Measurements from ENCODE around the gene HDGFL2.

The HDGFL2 gene
- 28.2 to 70.4 (median 41.9) reads per million in 9 experiments for total RNA-seq

GRCh38 chr19:4472174-4472974 lies at the start of gene HDGFL2:
Gene HDGFL2 (plus strand): TSS chr19:4472297. CDS start chr19:4472351, 54 bp downstream.
- H3K36me3 Mint-ChIP-seq (ENCODE audit: insufficient read depth), result peaks cover 5% of the 10 kb centered on the region
- DNase-seq (no peak), ATAC-seq (replicated peaks) (no peak)
- H3K27ac Mint-ChIP-seq, result peak within 1 kb of the TSS; percentile 81 to 82
- peak within 1 kb of the TSS in 1 of 2 donors; percentile 72 for H3K4me3 Mint-ChIP-seq
- H3K4me1 Mint-ChIP-seq (ENCODE audit: low read depth in 2 of 2), result peaks cover 19 to 21% of the 10 kb centered on the region in 2 donors
- no peaks in the 10 kb centered on the region for H3K9me3 Mint-ChIP-seq
- H3K27me3 Mint-ChIP-seq, result no peaks in the 10 kb centered on the region

- H3K4me3 Mint-ChIP-seq, result no peak overlapping the region
- ATAC-seq (replicated peaks) (no peak), DNase-seq (no peak)
- H3K27me3 Mint-ChIP-seq, result no peaks in the 10 kb centered on the region
- no peaks in the 10 kb centered on the region for H3K9me3 Mint-ChIP-seq
- no peak overlapping the region for H3K27ac Mint-ChIP-seq
- H3K4me1 Mint-ChIP-seq (ENCODE audit: low read depth in 2 of 2), result no peaks in the 10 kb centered on the region
- peaks cover 24% of the 10 kb centered on the region for H3K36me3 Mint-ChIP-seq (ENCODE audit: insufficient read depth)
Observed at GRCh38 chr19:4423416-4424126, 48.5 kb upstream of the HDGFL2 start.

DNA sequence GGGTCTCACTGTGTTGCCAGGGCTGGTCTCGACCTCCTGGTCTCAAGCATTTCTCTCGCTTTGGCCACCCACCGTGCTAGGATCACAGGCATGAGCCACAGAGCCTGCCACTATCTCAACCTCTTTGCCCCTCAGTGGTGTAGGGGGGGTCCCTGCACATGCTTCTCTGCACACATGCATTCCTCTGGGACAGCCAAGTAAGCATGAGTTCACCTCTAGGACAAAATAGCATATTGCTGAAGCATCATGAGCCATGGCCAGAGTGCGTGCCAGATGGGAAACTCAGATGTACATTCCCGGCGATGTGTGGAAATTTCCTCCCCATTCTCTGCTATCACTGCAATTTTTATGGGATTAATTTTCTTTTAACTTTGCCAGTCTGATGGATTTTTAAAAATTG lies 46.6 kb upstream of the HDGFL2 start:
- Mint-ChIP-seq H3K27me3 (no peaks in the 10 kb centered on the region), H3K4me3 (no peak overlapping the region), H3K27ac (peak overlapping the region in 1 of 2 donors; percentile 25), H3K9me3 (no peaks in the 10 kb centered on the region), H3K4me1 (ENCODE audit: low read depth in 2 of 2) (no peaks in the 10 kb centered on the region), H3K36me3 (ENCODE audit: insufficient read depth) (peaks cover 25% of the 10 kb centered on the region)
- DNase-seq (no peak), ATAC-seq (replicated peaks) (no peak)

DNA sequence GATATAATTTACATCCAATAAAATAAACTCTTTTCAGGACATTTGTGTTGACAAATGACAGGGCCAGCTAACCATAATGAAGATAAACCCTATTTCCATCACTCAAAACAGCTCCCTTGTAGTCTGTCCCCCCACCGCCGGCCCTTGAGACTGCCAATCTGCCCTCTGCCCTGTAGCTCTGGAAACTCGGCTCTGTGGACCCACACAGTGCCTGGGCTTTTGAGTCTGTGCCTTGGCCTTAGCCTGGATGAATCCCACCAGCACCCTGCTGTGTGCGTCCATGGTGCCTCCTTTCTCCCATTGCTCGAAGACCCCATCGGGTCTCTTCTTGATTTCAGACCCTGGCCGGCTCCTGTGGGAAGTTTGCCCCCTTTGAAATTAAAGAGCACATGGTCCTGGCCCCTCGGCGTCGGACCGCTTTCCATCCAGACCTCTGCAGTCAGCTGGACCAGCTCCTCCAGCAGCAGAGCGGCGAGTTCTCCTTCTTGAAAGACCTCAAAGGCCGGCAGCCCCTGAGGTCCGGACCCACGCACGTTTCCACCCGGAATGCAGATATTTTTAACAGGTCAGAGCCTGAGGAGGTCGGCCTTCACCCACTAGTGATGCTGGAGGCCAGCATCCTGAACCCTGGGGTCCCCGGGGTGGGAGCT lies 43.6 kb upstream of the HDGFL2 start:
- Mint-ChIP-seq H3K9me3 (no peaks in the 10 kb centered on the region), H3K4me1 (ENCODE audit: low read depth in 2 of 2) (no peaks in the 10 kb centered on the region), H3K27ac (no peak overlapping the region)

DNA sequence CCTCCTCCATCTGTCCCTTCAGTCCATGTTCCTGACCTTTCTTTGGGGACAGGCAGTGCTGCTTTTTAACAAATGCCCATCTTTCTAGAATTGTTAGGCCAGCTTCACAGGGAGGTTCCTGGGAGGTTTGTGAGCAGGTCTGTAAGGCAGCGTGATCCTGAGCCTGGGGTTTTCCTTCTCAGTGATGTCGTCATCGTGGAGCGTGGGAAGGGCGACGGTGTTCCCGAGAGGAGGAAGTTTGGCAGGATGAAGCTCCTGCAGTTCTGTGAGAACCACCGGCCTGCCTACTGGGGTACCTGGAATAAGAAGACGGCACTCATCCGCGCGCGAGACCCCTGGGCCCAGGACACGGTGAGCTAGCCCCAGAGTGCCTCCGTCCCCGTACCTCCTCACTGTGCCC lies 42.8 kb upstream of the HDGFL2 start:
- H3K4me1 Mint-ChIP-seq (ENCODE audit: low read depth in 2 of 2), result no peaks in the 10 kb centered on the region
- H3K27ac Mint-ChIP-seq, result no peak overlapping the region
- H3K36me3 Mint-ChIP-seq (ENCODE audit: insufficient read depth), result peaks cover 18% of the 10 kb centered on the region
- ATAC-seq (replicated peaks) (no peak), DNase-seq (no peak)
- H3K9me3 Mint-ChIP-seq, result no peaks in the 10 kb centered on the region
- H3K4me3 Mint-ChIP-seq, result no peak overlapping the region
- H3K27me3 Mint-ChIP-seq, result no peaks in the 10 kb centered on the region

More for the DNA sequence above, 43.6 kb upstream of the HDGFL2 start:
- H3K36me3 Mint-ChIP-seq (ENCODE audit: insufficient read depth), result peaks cover 20% of the 10 kb centered on the region
- H3K27me3 Mint-ChIP-seq, result no peaks in the 10 kb centered on the region
- ATAC-seq (replicated peaks) (no peak), DNase-seq (no peak)
- no peak overlapping the region for H3K4me3 Mint-ChIP-seq

DNA sequence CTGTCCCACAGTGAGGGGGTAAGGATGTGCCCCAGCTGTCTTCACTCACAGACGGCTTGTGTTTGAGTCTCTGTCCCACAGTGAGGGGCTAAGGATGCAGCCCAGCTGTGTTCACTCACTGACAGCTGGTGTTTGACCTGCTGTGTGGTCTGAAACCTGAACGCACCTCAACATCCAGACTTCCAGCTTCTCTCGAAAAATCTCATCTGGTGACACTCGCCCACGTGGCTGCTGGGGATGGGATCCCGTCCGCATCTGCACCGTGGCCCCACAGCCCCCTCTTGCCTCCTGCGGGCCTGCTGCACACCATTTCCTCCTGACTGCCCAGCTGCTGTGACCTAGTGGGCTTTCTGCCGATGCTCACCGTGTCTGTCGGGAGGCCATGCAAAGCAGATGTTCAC lies 42.3 kb upstream of the HDGFL2 start:
- H3K27ac Mint-ChIP-seq, result peak overlapping the region in 1 of 2 donors; percentile 59
- ATAC-seq (replicated peaks) (no peak), DNase-seq (no peak)
- no peak overlapping the region for H3K4me3 Mint-ChIP-seq
- H3K9me3 Mint-ChIP-seq, result no peaks in the 10 kb centered on the region
- H3K27me3 Mint-ChIP-seq, result no peaks in the 10 kb centered on the region
- H3K4me1 Mint-ChIP-seq (ENCODE audit: low read depth in 2 of 2), result no peaks in the 10 kb centered on the region
- peaks cover 16% of the 10 kb centered on the region for H3K36me3 Mint-ChIP-seq (ENCODE audit: insufficient read depth)

- Mint-ChIP-seq H3K27me3 (no peaks in the 10 kb centered on the region), H3K4me1 (ENCODE audit: low read depth in 2 of 2) (no peaks in the 10 kb centered on the region), H3K36me3 (ENCODE audit: insufficient read depth) (peaks cover 19% of the 10 kb centered on the region), H3K27ac (peak overlapping the region; percentile 7 to 59), H3K9me3 (no peaks in the 10 kb centered on the region), H3K4me3 (no peak overlapping the region)
- DNase-seq, result no peak
- peak; percentile 51 for ATAC-seq (replicated peaks)
Observed at GRCh38 chr19:4430760-4431159, 41.3 kb upstream of the HDGFL2 start.

DNA sequence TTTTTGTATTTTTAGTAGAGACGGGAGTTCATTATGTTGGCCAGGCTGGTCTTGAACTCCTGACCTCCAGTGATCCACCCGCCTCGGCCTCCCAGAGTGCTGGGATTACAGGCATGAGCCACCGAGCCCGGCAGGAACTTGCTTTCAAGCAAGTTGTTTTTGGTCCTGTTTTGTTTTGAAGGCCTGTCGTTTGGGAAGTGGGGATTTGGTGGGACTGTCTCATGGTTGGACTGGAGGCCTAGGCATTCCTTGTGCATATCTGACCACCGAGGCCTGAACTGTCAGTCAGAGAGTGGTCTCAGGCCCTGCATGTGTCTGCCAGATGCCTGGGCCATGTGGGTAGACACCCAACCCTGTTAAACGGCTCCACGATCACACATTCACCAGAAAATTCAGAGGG lies 40.8 kb upstream of the HDGFL2 start:
- Mint-ChIP-seq H3K36me3 (ENCODE audit: insufficient read depth) (peaks cover 20% of the 10 kb centered on the region), H3K4me3 (no peak overlapping the region), H3K27me3 (no peaks in the 10 kb centered on the region), H3K9me3 (no peaks in the 10 kb centered on the region), H3K4me1 (ENCODE audit: low read depth in 2 of 2) (no peaks in the 10 kb centered on the region), H3K27ac (peak overlapping the region in 1 of 2 donors; percentile 46)
- DNase-seq (no peak), ATAC-seq (replicated peaks) (no peak)

DNA sequence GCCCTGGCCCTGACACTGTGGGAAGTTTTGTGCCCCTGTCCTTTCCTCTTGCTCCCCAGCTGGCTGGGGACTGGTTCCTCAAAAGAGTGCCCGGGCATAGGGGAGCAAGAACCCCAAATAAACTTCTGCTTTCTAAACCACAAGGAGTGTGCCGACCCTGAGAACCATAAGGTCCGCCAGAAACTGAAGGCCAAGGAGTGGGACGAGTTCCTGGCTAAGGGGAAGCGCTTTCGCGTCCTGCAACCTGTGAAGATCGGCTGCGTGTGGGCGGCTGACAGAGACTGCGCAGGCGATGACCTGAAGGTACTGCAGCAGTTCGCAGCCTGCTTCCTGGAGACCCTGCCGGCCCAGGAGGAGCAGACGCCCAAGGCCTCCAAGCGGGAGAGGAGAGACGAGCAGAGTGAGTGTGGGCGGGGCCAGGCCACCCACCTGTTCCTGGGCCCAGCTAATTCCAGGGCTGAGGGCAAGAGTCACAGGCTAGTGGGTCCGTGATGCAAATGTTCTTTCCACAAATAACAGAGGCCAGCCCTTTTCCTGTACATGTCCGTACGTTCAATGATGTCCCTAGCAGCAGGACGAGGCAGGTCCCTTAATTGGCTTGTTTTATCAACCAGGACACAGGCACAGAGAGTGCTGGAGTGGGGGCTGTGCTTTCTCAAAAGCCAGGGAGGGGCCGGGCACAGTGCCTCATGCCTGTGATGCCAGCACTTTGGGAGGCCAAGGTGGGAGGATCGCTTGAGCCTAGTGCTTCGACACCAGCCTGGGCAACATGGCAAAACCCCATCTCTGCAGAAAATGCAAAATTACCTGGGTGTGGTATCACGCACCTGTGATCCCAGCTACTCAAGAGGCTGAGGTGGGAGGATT lies 40.1 kb upstream of the HDGFL2 start:
- H3K27me3 Mint-ChIP-seq, result no peaks in the 10 kb centered on the region
- no peak overlapping the region for H3K4me3 Mint-ChIP-seq
- H3K4me1 Mint-ChIP-seq (ENCODE audit: low read depth in 2 of 2), result no peaks in the 10 kb centered on the region
- DNase-seq (no peak), ATAC-seq (replicated peaks) (peak; percentile 46)
- H3K9me3 Mint-ChIP-seq, result no peaks in the 10 kb centered on the region
- H3K27ac Mint-ChIP-seq, result peak overlapping the region in 1 of 2 donors; percentile 46
- peaks cover 20% of the 10 kb centered on the region for H3K36me3 Mint-ChIP-seq (ENCODE audit: insufficient read depth)

DNA sequence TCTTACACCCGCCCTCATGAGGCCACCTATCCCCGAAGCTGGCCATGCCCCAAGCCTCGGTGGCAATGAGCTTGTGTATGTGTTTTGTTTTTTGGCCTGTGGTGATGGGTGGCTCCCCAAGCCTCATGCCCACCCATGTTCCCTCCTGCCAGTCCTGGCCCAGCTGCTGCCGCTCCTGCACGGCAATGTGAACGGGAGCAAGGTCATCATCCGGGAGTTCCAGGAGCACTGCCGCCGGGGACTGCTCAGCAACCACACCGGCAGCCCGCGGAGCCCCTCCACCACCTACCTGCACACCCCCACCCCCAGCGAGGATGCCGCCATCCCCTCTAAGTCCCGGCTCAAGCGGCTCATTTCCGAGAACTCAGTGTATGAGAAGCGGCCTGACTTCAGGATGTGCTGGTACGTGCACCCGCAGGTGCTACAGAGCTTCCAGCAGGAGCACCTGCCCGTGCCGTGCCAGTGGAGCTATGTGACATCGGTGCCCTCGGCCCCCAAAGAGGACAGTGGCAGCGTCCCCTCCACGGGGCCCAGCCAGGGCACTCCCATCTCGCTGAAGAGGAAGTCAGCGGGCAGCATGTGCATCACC lies 39.1 kb upstream of the HDGFL2 start:
- Mint-ChIP-seq H3K9me3 (no peaks in the 10 kb centered on the region), H3K4me3 (no peak overlapping the region), H3K27ac (no peak overlapping the region), H3K36me3 (ENCODE audit: insufficient read depth) (peaks cover 20% of the 10 kb centered on the region), H3K4me1 (ENCODE audit: low read depth in 2 of 2) (no peaks in the 10 kb centered on the region), H3K27me3 (no peaks in the 10 kb centered on the region)
- DNase-seq (no peak), ATAC-seq (replicated peaks) (no peak)

DNA sequence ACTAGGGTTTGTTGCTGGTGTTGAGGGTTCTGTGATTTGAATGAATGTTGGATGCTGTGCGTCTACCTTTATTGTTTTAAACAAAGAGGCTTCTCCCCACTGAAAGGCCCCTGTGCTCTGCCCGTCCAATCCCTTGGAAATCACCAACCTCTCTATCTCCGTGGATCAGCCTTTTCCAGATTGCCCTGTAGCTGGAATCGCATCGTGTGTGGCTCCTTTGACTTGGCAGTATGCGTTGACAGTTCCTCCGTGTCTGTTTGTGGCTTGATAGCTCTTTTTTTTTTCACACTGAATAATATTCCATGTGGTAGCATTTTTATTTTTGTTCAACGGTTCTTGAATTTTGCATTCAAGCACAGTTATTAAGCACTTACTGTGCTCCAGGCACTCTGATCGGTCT lies 37.7 kb upstream of the HDGFL2 start:
- no peak for ATAC-seq (replicated peaks)
- H3K27ac Mint-ChIP-seq, result peak overlapping the region in 1 of 2 donors; percentile 23
- DNase-seq, result no peak
- no peaks in the 10 kb centered on the region for H3K4me1 Mint-ChIP-seq (ENCODE audit: low read depth in 2 of 2)
- no peak overlapping the region for H3K4me3 Mint-ChIP-seq
- H3K9me3 Mint-ChIP-seq, result no peaks in the 10 kb centered on the region
- H3K36me3 Mint-ChIP-seq (ENCODE audit: insufficient read depth), result peaks cover 20% of the 10 kb centered on the region
- no peaks in the 10 kb centered on the region for H3K27me3 Mint-ChIP-seq

GRCh38 chr19:4436231-4436630 lies 35.9 kb upstream of the HDGFL2 start:
- no peaks in the 10 kb centered on the region for H3K4me1 Mint-ChIP-seq (ENCODE audit: low read depth in 2 of 2)
- H3K27me3 Mint-ChIP-seq, result no peaks in the 10 kb centered on the region
- ATAC-seq (replicated peaks) (no peak), DNase-seq (no peak)
- no peak overlapping the region for H3K4me3 Mint-ChIP-seq
- H3K27ac Mint-ChIP-seq, result no peak overlapping the region
- peaks cover 22% of the 10 kb centered on the region for H3K36me3 Mint-ChIP-seq (ENCODE audit: insufficient read depth)
- no peaks in the 10 kb centered on the region for H3K9me3 Mint-ChIP-seq

GRCh38 chr19:4437103-4437502 lies 35.0 kb upstream of the HDGFL2 start:
- DNase-seq (no peak), ATAC-seq (replicated peaks) (no peak)
- Mint-ChIP-seq H3K36me3 (ENCODE audit: insufficient read depth) (peaks cover 23% of the 10 kb centered on the region), H3K4me1 (ENCODE audit: low read depth in 2 of 2) (peaks cover 0 to 2% of the 10 kb centered on the region in 2 donors), H3K4me3 (no peak overlapping the region), H3K27ac (no peak overlapping the region), H3K9me3 (no peaks in the 10 kb centered on the region), H3K27me3 (no peaks in the 10 kb centered on the region)
